GM21390 (cell line): ENCODE measurements around the gene P4HB.

ENCODE experiments used
- ATAC-seq: cut with Tn5 transposase; IDR thresholded peaks from one replicate; pipeline ENCODE4 v1.9.1; 2021; ENCODE audit not compliant: unreplicated experiment

Gene P4HB

DNA sequence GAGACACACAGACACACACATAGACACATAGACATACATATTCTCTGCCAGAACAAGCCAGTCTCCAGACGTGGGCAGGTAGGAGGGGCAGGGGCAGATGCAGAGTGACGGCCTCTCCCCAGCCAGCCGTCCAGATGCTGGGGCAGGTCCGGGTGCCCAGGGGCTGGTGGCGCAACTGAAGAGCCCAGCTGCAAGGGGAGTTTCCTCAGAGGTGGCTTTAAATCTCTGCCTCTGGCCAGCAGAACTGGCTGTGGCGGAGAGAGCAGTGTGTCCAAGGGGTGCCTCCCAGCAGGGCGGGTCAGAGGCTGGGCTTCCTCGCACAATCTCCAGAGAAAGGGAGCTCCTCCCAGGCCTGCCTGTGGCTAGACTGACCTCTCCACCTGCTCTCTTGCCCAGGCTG, 65.8 kb downstream of the P4HB start:
- no peak for ATAC-seq

DNA sequence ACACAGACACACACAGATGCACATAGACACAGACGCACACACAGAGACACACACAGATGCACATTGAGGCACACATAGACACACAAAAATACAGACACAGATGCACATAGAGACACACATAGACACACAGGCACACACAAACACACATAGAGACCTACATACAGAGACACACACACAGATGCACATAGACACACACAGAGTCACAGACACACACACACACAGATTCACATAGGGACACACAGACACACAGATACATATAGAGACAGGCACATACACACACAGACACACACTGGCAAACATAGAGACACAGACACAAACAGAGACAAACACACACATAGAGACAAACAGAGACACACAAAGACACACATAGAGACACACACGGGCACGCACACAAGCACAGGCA, 66.3 kb downstream of the P4HB start:
- ATAC-seq: no peak
